Mesothelial cell of epicardium (in vitro differentiated cells): Measurements from ENCODE around the gene DGKD. TPM values are rescaled to one million over a fixed set of nuclear protein-coding genes. Genes with fewer than 3 reads are reported as not detected.

Source experiments
- DNase-seq, 2 experiments: peaks; one replicate each; pipeline ENCODE4 v3.0.0; 2021; ENCODE audit warnings: low spot score in 2 of 2; ENCODE audit not compliant: unreplicated experiment in 2 of 2
- H3K27ac Mint-ChIP-seq: 2 replicates; pipeline ENCODE4 v1.8.0; 2021; ENCODE audit warnings: mixed read lengths
- H3K27me3 Mint-ChIP-seq: 2 replicates; pipeline ENCODE4 v1.8.0; 2021; ENCODE audit warnings: low read depth, mixed read lengths
- H3K36me3 Mint-ChIP-seq: 2 replicates; pipeline ENCODE4 v1.8.0; 2021; ENCODE audit warnings: mixed read lengths
- H3K4me1 Mint-ChIP-seq: 2 replicates; pipeline ENCODE4 v1.8.0; 2021; ENCODE audit warnings: mixed read lengths
- H3K4me3 Mint-ChIP-seq: 2 replicates; pipeline ENCODE4 v1.8.0; 2021; ENCODE audit warnings: mild to moderate bottlenecking, moderate library complexity, mixed read lengths
- H3K9me3 Mint-ChIP-seq: 2 replicates; pipeline ENCODE4 v1.8.0; 2021; ENCODE audit warnings: mixed read lengths
- CTCF ChIP-seq: fragments of 200-600 bp; sonication (generic); IDR thresholded peaks from one replicate; pipeline ENCODE4 v1.5.0; 2021; ENCODE audit warnings: antibody characterized with exemption; ENCODE audit not compliant: unreplicated experiment
- total RNA-seq: library from RNA; stranded (reverse); gene quantifications from 3 replicates; pipeline ENCODE4 v1.2.1, GENCODE V29; 2021

Gene DGKD
- total RNA-seq, 1 donor from 2014 or later = 64.5 TPM

DNA sequence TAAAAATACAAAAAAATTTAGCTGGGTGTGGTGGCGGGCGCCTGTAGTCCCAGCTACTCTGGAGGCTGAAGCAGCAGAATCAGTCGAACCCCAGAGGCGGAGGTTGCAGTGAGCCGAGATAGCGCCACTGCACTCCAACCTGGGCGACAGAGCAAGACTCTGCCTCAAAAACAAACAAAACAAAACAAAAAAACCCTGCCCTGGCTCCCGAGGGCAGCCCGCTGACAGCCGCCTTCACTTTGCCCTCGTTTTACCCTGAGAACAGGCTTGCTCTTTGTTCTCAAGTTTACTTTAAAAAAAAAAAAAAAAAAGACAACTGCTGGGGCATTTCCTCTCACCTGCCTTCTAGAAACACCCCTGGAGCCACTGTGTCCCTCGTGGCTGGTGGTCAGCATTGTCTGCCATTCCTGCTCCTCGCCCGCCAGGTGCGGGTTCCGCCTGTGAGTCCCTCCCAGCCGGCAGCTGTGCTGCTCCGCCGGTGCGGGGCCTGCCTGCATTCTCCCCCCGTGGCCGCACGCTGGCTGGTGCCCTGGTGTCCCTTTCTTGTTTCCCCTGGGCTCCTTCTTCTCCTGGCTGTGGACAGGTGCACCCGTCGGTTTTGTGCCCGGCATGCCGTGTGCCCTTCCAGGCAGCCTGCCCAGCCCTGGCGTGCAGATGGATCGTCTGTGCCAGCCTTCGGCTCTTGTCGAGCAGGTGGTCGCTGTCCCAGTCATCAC is 106.6 kb downstream of the DGKD start:
- no peak overlapping the region for H3K4me3 Mint-ChIP-seq
- DNase-seq = no peak
- peaks cover 23% of the 10 kb centered on the region for H3K36me3 Mint-ChIP-seq
- H3K4me1 Mint-ChIP-seq = no peaks in the 10 kb centered on the region
- H3K27ac Mint-ChIP-seq = no peak overlapping the region
- no peaks in the 10 kb centered on the region for H3K27me3 Mint-ChIP-seq
- TF ChIP-seq CTCF = no peak
- H3K9me3 Mint-ChIP-seq = no peaks in the 10 kb centered on the region

DNA sequence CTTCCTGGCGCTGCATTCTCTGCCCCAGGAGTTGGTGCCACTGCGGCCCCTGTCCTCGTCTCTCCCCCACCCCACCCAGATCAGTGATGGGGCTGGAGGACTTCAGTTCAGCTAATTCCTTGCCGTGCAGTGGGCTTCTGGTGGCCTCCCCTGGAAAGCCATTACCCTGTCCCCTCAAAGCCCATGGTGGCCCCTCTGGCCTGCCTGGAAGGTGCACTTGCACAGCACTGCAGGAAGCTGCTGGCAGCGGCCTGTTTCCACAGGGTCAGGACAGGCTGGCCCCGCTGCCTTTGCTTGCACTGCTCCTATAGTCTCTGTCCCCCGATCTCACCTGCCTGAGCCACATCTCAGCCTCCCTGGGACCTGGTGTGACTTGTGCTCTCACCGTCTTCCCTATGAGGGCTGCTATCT is 107.2 kb downstream of the DGKD start:
- Mint-ChIP-seq H3K4me3 (no peak overlapping the region), H3K36me3 (peaks cover 26% of the 10 kb centered on the region)

GRCh38 chr2:233462202-233462785 is 108.0 kb downstream of the DGKD start:
- DNase-seq = no peak
- no peaks in the 10 kb centered on the region for H3K9me3 Mint-ChIP-seq
- no peaks in the 10 kb centered on the region for H3K4me1 Mint-ChIP-seq
- peaks cover 32% of the 10 kb centered on the region for H3K36me3 Mint-ChIP-seq
- no peak overlapping the region for H3K27ac Mint-ChIP-seq
- H3K4me3 Mint-ChIP-seq = no peak overlapping the region
- no peaks in the 10 kb centered on the region for H3K27me3 Mint-ChIP-seq
- no peak for TF ChIP-seq CTCF

More for the DNA sequence above, 107.2 kb downstream of the DGKD start:
- no peaks in the 10 kb centered on the region for H3K9me3 Mint-ChIP-seq
- TF ChIP-seq CTCF = no peak
- DNase-seq = no peak
- no peaks in the 10 kb centered on the region for H3K27me3 Mint-ChIP-seq
- no peak overlapping the region for H3K27ac Mint-ChIP-seq
- no peaks in the 10 kb centered on the region for H3K4me1 Mint-ChIP-seq

DNA sequence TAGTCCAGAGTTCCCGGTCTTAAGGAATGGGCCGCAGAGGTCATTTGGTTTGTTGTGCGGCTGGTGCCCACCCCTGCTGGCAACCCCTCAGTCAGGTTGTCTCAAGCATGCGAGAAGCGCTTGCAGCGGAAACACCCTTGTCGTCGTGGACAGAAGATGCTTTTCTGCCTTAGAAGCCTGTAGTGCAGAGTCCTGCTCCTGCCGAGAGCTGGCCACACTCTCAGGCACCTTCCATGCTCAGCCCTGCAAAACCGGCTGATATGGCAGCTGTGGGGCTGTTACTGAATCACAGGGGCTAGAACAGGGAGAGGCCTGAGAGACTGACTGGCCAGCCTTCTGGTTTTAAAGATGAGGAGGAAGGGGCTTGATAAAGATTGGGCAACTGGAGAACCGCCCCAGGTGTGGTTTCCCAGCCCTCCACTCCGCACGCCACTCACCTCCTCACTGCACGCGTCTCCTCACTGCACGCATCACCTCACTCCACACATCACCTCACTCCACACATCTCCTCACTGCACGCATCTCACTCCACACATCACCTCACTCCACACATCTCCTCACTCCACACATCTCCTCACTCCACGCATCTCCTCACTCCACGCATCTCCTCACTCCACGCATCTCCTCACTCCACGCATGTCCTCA is 108.7 kb downstream of the DGKD start:
- Mint-ChIP-seq H3K4me1 (no peaks in the 10 kb centered on the region), H3K36me3 (peaks cover 35% of the 10 kb centered on the region), H3K27ac (no peak overlapping the region), H3K27me3 (no peaks in the 10 kb centered on the region), H3K4me3 (no peak overlapping the region), H3K9me3 (no peaks in the 10 kb centered on the region)
- no peak for TF ChIP-seq CTCF
- no peak for DNase-seq

DNA sequence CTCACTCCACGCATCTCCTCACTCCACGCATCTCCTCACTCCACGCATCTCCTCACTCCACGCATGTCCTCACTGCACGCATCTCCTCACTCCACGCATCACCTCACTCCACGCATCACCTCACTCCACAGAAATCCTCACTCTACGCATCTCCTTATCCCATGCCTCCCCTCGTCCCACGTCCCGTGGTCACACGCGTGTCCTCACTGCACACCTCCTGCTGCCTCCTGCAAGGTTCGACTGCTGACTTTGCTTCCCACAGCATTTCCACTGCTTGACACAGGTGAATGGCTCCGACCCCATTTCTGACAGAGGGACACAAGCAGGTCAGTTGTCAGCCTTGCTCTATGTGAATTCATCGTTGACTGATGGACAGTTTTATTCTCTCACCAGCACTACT is 109.3 kb downstream of the DGKD start:
- no peak overlapping the region for H3K4me3 Mint-ChIP-seq
- no peak overlapping the region for H3K27ac Mint-ChIP-seq
- H3K4me1 Mint-ChIP-seq = no peaks in the 10 kb centered on the region
- no peak for TF ChIP-seq CTCF
- no peaks in the 10 kb centered on the region for H3K27me3 Mint-ChIP-seq
- DNase-seq = no peak
- peaks cover 38% of the 10 kb centered on the region for H3K36me3 Mint-ChIP-seq
- H3K9me3 Mint-ChIP-seq = no peaks in the 10 kb centered on the region
